CMK (cell line): Measurements from ENCODE around the gene PHKA2.
"Not testable (repeated sequence)": the region's sequence is repeated elsewhere in the genome, so short reads cannot be mapped to it uniquely, and the experiment has no call there.

Experiments
- DNase-seq: peaks from one replicate; pipeline ENCODE4 v3.0.0-alpha.2; 2010; ENCODE audit warnings: low read depth

PHKA2 gene, protein sequence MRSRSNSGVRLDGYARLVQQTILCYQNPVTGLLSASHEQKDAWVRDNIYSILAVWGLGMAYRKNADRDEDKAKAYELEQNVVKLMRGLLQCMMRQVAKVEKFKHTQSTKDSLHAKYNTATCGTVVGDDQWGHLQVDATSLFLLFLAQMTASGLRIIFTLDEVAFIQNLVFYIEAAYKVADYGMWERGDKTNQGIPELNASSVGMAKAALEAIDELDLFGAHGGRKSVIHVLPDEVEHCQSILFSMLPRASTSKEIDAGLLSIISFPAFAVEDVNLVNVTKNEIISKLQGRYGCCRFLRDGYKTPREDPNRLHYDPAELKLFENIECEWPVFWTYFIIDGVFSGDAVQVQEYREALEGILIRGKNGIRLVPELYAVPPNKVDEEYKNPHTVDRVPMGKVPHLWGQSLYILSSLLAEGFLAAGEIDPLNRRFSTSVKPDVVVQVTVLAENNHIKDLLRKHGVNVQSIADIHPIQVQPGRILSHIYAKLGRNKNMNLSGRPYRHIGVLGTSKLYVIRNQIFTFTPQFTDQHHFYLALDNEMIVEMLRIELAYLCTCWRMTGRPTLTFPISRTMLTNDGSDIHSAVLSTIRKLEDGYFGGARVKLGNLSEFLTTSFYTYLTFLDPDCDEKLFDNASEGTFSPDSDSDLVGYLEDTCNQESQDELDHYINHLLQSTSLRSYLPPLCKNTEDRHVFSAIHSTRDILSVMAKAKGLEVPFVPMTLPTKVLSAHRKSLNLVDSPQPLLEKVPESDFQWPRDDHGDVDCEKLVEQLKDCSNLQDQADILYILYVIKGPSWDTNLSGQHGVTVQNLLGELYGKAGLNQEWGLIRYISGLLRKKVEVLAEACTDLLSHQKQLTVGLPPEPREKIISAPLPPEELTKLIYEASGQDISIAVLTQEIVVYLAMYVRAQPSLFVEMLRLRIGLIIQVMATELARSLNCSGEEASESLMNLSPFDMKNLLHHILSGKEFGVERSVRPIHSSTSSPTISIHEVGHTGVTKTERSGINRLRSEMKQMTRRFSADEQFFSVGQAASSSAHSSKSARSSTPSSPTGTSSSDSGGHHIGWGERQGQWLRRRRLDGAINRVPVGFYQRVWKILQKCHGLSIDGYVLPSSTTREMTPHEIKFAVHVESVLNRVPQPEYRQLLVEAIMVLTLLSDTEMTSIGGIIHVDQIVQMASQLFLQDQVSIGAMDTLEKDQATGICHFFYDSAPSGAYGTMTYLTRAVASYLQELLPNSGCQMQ

DNA sequence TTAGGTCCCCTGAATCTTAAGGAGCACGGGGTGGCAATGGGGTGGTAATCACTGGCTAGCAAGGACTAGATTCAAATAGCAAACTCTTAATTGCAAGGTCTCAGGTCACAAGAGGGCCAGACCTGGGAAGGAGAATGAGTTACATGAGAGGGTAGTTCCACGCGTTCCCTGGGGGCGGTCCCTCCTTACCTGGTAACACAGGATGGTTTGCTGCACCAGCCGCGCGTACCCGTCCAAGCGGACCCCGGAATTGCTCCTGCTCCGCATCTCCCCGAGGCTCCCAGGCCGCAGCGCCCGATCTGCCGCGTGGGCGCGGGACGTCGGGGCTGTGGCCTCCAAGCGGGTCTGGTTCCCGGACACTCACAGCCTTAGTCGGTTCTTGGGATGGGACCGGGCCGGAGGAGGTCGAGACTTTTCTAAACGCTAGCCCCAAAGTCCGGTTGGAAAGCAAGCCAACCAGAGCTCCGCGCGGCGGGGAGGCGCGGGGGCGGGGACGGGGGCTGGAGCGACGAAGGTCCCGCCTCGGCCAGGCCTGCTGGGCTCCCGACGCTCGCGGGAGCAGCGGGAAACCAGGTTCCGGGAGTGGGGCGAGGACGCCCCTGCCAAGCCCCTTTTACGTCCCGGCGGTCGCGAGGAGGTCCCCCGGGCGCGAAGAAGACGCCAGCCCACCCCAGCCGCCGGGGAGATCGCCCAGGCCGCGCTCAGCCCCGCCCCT, at the start of gene PHKA2:
PHKA2 (minus strand) TSS at position 449 of the 715 bp plus-strand sequence; CDS start at position 267, 182 bp downstream.
- no peak for DNase-seq

GRCh38 chrX:19030805-19031204, 46.9 kb upstream of the PHKA2 start:
- no peak for DNase-seq

DNA sequence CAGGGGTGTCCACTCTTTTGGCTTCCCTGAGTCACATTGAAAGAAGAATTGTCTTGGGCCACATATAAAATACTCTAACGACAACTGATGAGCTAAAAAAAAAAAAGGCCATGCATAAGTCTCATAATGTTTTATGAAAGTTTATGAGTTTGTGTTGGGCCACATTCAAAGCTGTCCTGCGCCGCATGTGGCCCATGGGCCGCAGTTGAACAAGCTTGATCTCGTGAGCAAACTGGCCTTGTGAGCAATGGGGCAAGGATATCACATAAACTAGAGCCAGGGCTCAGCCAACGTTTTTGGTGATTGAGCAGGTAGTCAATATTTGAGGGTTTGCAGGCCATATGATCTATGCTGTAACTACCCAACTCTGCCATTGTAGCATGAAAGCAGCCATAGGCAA, 44.6 kb upstream of the PHKA2 start:
- DNase-seq: no peak

GRCh38 chrX:19024366-19024765, 40.5 kb upstream of the PHKA2 start:
- no peak for DNase-seq

- DNase-seq: no peak
Observed at GRCh38 chrX:19019996-19020395, 36.1 kb upstream of the PHKA2 start.

DNA sequence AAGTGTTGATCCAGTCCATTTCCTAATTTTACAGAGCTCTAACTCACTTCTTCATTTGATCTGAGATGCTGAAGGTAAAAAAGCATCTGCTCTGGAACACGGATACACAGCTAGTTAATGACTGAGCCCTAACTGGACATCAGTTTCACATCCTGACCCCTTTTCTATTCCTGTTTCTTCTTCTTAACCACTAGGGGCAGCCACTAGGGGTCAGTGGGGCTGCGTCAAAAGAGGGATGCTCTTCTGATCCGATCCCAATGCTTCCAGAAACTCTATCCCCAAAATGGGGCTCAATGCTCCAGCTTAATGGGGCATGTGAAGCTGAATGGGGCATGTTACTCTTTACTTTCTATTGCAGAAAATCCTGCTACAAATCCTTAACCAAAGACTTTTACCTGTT, 33.4 kb upstream of the PHKA2 start:
- DNase-seq: no peak

- DNase-seq: not testable (repeated sequence)
Observed at GRCh38 chrX:19016614-19017013, 32.7 kb upstream of the PHKA2 start.

- DNase-seq: no peak
Observed at GRCh38 chrX:19007868-19008267, 24.0 kb upstream of the PHKA2 start.

DNA sequence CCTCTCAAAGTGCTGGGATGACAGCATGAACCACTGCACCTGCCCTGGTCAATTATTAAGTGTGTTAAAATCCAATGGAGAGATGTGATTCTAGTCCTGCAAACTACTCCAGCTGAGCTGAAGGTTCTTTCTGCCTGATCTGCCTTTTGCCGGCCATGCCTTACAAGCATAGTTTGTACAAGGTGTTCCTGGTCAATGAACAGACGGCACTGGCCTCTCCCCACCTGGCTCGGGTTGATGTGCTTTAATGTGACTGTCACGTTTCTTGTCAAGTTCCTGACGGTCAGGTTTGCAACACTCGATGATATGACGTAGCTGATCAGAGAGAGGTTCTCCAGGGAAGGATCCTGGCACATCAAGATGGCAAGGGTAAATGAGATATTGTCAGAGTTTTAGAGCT, 23.1 kb upstream of the PHKA2 start:
- no peak for DNase-seq

DNA sequence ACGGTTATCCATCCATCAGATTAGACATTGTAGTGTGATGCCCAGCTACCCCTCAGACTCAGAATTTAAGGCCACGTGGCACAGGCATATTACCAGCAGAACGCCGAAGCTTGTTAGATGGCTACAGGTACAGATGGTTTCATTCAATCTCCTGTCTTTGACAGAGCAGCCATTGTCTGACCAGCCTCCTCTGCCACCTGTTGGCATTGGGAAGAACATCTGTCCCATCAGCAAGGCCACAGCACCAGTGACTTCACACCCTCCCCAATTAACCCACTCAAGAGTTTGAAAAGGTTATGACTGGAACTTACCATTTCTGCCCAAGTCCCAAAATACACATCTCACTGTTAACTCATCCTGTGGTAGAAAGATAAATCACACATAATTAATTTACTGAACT, 22.0 kb upstream of the PHKA2 start:
- no peak for DNase-seq

GRCh38 chrX:19003756-19004155, 19.8 kb upstream of the PHKA2 start:
- DNase-seq: no peak

DNA sequence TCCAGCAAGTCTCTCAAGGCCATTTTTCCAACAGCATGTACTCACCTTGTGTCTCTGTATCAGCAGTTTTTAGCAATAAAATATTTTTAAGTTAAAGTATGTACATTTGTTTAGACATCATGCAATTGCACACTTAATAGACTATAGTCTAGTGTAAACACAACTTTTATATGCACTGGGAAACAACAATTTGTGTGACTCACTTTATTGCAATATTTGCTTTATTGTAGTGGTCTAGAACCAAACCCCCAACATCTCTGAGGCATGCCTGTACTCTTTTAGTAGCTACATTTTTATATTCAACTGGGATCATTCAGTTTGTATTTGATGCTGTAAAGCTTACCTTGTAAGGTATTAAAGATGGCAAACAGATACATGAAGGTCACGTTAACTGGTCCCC, 14.7 kb upstream of the PHKA2 start:
- no peak for DNase-seq

DNA sequence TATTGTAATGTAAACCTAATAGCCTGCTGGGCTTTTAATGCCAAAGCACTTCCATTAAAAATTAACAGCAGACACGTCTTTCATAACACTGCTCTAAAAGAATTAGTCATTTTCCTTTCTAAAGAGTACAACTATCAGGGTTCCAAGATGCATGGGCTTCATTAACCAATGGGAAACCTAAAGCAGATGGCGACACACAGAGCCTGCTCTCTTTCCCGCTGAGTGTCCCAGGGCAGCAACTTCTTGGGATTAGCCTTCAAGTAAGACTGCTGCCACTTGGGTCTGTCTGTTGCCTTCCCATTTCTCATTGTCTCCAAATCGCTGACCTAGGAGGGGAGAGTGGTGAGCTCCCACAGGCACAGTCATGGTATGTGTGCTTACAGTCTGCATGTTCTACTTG, 14.0 kb upstream of the PHKA2 start:
- no peak for DNase-seq

DNA sequence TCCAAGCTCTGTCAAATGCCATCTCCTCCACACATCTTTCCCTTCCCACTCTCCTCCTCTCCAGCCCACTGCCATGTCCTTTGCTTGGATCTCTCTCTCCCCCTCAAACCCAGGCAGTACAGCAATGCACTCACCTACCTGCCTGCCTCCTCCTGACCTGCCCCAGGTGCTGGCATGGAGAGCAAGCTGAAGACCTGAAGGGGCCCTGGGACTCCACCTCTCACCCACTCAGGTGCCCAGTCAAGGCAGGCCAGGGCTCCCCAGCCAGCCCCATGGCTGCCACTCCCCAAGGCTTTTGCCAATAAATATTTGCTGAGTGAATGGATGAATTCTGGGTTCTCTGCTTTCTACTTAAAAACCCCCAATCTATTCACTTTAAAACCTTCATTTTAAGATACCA, 12.6 kb upstream of the PHKA2 start:
- no peak for DNase-seq

DNA sequence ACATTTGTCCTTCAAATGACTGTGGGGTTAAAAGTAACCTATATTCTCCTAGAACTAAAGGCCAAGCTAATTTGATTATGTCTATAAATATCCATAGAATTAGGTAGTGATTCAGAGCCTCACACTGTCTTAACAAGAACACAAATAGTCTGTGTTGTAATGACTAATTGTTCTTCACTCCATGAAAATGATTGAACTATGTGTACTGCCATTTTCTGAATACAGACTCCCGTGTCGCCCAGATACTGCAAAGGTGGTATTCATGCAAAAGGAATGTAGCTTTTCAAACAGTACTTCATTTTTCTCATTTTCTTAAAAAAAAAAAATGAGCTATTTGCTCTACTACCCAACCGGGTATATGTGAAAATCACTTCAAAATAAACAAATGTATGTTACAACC, 11.3 kb upstream of the PHKA2 start:
- DNase-seq: no peak

GRCh38 chrX:18994713-18995112, 10.8 kb upstream of the PHKA2 start:
- DNase-seq: no peak

DNA sequence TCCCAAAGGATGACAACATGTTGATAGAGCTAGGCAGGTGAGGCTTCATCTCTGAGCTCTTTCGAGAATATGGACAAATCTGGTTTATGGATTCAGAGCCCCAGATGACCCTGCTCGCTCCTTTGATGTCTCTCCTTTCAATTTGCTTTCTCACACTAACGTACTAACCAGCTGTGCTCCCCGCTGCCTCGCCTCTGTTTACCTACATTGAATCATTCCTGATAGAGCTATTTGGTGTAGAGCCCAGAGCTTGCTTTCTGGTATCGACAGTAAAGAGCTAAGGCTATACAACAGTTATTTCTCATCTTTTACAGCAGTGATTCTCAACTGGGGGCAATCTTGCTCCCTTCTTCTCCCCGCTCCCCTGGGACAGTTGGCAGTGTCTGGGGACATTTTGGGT, 8.9 kb upstream of the PHKA2 start:
- DNase-seq: no peak

DNA sequence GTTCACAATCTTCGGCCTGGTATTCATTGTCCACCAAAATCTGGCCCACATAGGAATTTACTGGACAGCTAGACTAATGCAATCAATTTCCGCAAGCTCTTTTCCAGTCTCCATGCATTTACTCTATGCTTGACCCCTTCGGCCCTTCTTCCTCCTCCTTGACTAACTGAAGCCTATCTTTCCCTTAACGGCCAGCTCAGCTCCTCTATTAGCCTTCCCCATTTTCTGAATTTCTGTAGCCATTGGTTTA, 1.2 kb upstream of the PHKA2 start:
- no peak for DNase-seq

GRCh38 chrX:18984381-18985185, 669 bp upstream of the PHKA2 start:
- DNase-seq: no peak

DNA sequence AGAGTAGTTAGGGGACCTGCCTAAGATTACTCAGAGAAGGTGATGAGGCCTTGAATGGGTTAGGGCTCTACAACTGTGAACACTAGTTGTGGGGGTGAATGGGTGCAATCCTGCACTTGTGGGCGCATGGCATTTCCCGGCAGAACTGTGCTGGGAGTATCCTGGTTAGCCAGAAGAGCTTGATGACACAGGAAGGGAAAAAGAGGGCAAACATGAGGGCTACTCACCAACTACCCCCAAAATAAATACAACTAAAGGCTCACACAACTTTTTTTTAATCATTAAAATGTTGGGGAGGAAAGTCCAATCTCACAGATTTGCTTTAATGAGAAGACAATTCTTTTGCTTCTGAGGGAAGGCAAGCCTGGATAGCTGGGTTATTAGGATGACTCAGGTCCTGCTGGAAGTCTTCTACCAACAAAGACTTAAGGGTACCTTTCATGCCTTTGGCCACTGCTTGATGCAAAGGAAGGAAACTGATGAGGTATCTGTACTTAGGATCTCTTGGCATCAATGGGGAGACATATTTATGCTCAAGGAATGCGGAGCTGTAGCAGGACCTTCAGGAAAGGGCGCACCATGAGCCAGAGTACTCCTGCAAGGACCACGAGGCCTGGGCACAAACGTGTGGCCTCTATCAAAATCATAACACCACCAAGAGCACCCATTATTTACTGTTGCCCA, 2.6 kb downstream of the PHKA2 start:
- DNase-seq: no peak

DNA sequence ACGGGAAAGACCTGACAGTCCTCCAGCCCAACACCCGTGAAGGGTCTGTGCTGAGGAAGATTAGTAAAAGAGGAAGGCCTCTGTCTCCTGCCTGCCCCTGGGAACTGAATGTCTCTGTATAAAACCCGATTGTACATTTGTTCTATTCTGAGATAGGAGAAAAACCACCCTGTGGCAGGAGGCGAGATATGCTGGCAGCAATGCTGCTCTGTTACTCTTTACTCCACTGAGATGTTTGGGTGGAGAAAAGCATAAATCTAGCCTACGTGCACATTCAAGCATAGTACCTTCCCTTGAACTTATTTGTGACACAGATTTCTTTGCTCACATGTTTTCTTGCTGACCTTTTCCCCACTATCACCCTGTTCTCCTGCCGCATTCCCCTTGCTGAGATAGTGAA, 3.7 kb downstream of the PHKA2 start:
- DNase-seq: not testable (repeated sequence)
